Measurements from ENCODE around the gene ABCB11. TPM values are rescaled to one million over a fixed set of nuclear protein-coding genes. Genes with fewer than 3 reads are reported as not detected.

The ABCB11 gene
- total and polyA plus RNA-seq, 9 of the 15 experiments (the other 6 are each of a cell fraction or from before 2014, with no cell fraction given), result 0.04 to 0.51 (median 0.10) TPM; not detected in 1

DNA sequence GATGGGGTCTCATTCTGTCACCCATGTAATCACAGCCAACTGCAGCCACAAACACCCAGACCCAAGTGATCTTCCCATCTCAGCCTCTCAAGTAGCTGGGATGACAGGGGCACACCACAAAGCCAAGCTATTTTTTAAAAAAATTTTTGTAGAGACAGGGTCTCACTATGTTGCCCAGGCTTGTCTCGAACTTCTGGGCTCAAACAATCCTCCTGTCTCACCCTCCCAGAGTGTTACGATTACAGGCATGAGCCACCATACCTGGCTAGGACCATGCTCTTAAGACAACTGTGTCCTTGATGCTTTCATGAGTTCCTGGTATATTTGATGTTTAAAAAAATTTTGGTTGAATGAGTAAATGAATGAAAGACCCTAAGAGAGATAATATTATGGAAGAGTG, 19.4 kb downstream of the ABCB11 start:
- in situ Hi-C loops (cut with MboI) (no loop called here), intact Hi-C loops (cut with micrococcal nuclease) (loop anchor here (2.0 to 5.0 kb wide), 4 partner anchors 35 to 86 kb away; no protein-coding TSS in a partner anchor)
- no peak for TF ChIP-seq ZNF766 (CRISPR knock-in tag; conservative IDR thresholded peaks at IDR 0.05)
- 0 out of 2 replicates have a peak, but pooled peaks have one; percentile 5 for TF ChIP-seq ZNF644 (tag; IDR thresholded peaks at IDR 0.05; ENCODE audit: low read depth)
- no peak for TF ChIP-seq ZFP1 (CRISPR knock-in tag; IDR thresholded peaks at IDR 0.05)
- peak; percentile 97 for TF ChIP-seq ZNF121 (CRISPR knock-in tag; conservative IDR thresholded peaks at IDR 0.05)
- TF ChIP-seq, protein P1, sequence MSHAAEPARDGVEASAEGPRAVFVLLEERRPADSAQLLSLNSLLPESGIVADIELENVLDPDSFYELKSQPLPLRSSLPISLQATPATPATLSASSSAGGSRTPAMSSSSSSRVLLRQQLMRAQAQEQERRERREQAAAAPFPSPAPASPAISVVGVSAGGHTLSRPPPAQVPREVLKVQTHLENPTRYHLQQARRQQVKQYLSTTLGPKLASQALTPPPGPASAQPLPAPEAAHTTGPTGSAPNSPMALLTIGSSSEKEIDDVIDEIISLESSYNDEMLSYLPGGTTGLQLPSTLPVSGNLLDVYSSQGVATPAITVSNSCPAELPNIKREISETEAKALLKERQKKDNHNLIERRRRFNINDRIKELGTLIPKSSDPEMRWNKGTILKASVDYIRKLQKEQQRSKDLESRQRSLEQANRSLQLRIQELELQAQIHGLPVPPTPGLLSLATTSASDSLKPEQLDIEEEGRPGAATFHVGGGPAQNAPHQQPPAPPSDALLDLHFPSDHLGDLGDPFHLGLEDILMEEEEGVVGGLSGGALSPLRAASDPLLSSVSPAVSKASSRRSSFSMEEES (CRISPR knock-in tag; IDR thresholded peaks at IDR 0.05), result no peak
- no peak; the same call in 2 of the 3 replicates for ATAC-seq
- Histone ChIP-seq H4K20me1 (replicated peaks; ENCODE audit: control insufficient read depth, insufficient read depth, low read length) (no peaks in the 10 kb centered on the region), H3K9me3 (replicated peaks; ENCODE audit: control insufficient read depth, insufficient read depth, low read depth, low read length) (no peaks in the 10 kb centered on the region), H3K4me2 (ENCODE audit: insufficient read depth, low read length) (no peak overlapping the region), H3K27me3 (ENCODE audit: control insufficient read depth in 2 of 2, insufficient read depth in 2 of 2, low read length in 2 of 2) (no peaks in the 10 kb centered on the region), H3K9ac (ENCODE audit: insufficient read depth in 1 of 2, low read depth in 2 of 2, low read length in 2 of 2) (no peak overlapping the region), H3K9me1 (ENCODE audit: control insufficient read depth, insufficient read depth, low read length) (no peaks in the 10 kb centered on the region), H3K4me1 (replicated peaks in 1 of 2; ENCODE audit: control insufficient read depth in 2 of 2, insufficient read depth in 2 of 2, low read length in 2 of 2) (peaks cover 12 to 48% of the 10 kb centered on the region in 2 experiments; a peak in 4 of 5 replicates), H3K36me3 (ENCODE audit: control insufficient read depth, insufficient read depth, low read length) (no peaks in the 10 kb centered on the region), H3K27ac (ENCODE audit: extremely low read depth, low read depth, low read length) (peak overlapping the region; percentile 6; the same call in 1 of the 3 replicates), H2AFZ (ENCODE audit: low read depth, low read length) (no peak overlapping the region), H3K4me3 (no peak overlapping the region), H3K79me2 (ENCODE audit: control insufficient read depth, insufficient read depth, low read length) (no peaks in the 10 kb centered on the region)
- FAIRE-seq, result no peak
- BruUV-seq (replicated peaks), result no TSS peak
- WGBS (ENCODE audit: insufficient coverage, low coverage, missing lambda C conversion rate), result 72% methylated on average over 2 of the region's 2 CpGs
- DNase-seq (ENCODE audit: extremely low read depth in 1 of 4, low spot score in 3 of 4), result no peak
- ChIA-PET CTCF (ENCODE audit: low intra/inter-chr PET ratio) (no interaction called here), POLR2A (interaction anchor here (0.9 to 1.6 kb wide), 3 partner anchors 12 to 14 kb away, joined by 4 to 6 read pairs (median 5); no protein-coding TSS in a partner anchor)
